Tibial artery (tissue), 4 donors: ENCODE data around the gene PCK1.

Experiments
- DNase-seq, 2 donors: peaks; one replicate each; pipeline ENCODE4 v3.0.0-alpha.2; 2019
- H3K27ac ChIP-seq, 2 donors: fragments of 200-600 bp; sonication (generic) in 1 of 2; 1 replicate in 1 of 2; 2 replicates in 1 of 2; pipeline ENCODE4 v1.5.1; 2018 to 2019; ENCODE audit warnings: mild to moderate bottlenecking in 1 of 2
- H3K27me3 ChIP-seq, 2 donors: fragments of 200-600 bp; sonication (generic) in 1 of 2; one replicate each; pipeline versions ENCODE4 v1.5.1 to v1.6.0; 2016 to 2019
- H3K36me3 ChIP-seq, 3 donors: fragments of 200-600 bp; sonication (generic) in 2 of 3; one replicate each; pipeline ENCODE4 v1.5.1; 2016 to 2019; ENCODE audit warnings: mild to moderate bottlenecking in 2 of 3
- H3K4me1 ChIP-seq, 4 donors: fragments of 200-600 bp; sonication (generic) in 2 of 4; 1 replicate in 3 of 4; 2 replicates in 1 of 4; pipeline ENCODE4 v1.5.1; 2016 to 2019
- H3K4me3 ChIP-seq, 2 donors: fragments of 200-600 bp; sonication (generic) in 1 of 2; 1 replicate in 1 of 2; 2 replicates in 1 of 2; pipeline ENCODE4 v1.5.1; 2018 to 2019; ENCODE audit warnings: mild to moderate bottlenecking in 2 of 2
- H3K9me3 ChIP-seq, 3 donors: fragments of 200-600 bp; sonication (generic) in 1 of 3; one replicate each; pipeline ENCODE4 v1.5.1; 2016 to 2019
- intact Hi-C: fragments of 100-400 bp; cut with DNase I; formaldehyde crosslinking; loops from one replicate; pipeline ENCODE4 v1.15.0; 2023; ENCODE audit warnings: low total_unique reads
- TF ChIP-seq, protein P1 (sequence below), 2 experiments: fragments of 200-600 bp in 1 of 2; fragments of 450-650 bp in 1 of 2; IDR thresholded peaks; one replicate each; pipeline ENCODE4 v1.5.1; 2017 to 2019; ENCODE audit warnings: antibody characterized with exemption in 2 of 2, mild to moderate bottlenecking in 1 of 2, moderate library complexity in 1 of 2

PCK1 gene

DNA sequence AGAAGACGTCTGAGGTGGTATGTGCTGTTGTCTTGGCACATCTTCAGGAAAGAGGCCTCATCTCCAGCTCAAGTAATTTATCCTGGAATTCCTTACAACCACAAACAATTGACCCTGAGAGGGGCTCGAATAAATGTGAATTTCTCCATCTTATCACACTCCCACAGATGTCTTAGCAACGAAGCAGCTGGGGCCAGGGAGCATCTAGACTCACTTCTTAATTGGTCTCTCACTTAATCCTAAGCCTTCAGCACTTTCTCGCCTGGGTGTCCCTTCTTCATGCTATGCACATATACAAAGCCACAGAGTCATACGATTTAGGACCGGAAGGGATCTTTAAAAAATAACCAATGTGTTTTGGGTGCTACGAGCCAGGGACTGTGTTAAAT, 27.1 kb downstream of the PCK1 start:
- TF ChIP-seq, protein P1, sequence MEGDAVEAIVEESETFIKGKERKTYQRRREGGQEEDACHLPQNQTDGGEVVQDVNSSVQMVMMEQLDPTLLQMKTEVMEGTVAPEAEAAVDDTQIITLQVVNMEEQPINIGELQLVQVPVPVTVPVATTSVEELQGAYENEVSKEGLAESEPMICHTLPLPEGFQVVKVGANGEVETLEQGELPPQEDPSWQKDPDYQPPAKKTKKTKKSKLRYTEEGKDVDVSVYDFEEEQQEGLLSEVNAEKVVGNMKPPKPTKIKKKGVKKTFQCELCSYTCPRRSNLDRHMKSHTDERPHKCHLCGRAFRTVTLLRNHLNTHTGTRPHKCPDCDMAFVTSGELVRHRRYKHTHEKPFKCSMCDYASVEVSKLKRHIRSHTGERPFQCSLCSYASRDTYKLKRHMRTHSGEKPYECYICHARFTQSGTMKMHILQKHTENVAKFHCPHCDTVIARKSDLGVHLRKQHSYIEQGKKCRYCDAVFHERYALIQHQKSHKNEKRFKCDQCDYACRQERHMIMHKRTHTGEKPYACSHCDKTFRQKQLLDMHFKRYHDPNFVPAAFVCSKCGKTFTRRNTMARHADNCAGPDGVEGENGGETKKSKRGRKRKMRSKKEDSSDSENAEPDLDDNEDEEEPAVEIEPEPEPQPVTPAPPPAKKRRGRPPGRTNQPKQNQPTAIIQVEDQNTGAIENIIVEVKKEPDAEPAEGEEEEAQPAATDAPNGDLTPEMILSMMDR (IDR thresholded peaks at IDR 0.05): no peak
- DNase-seq: no peak
- intact Hi-C loops: loop anchor here (10.0 kb wide), 1 partner anchor 557 kb away; no protein-coding TSS in a partner anchor
- no peak overlapping the region for H3K27ac ChIP-seq
- no peak overlapping the region for H3K4me3 ChIP-seq
- H3K4me1 ChIP-seq: peaks cover 0 to 40% (median 8%) of the 10 kb centered on the region in 4 donors
- peaks cover 0 to 10% (median 0%) of the 10 kb centered on the region in 3 donors for H3K9me3 ChIP-seq
- H3K36me3 ChIP-seq: no peaks in the 10 kb centered on the region
- H3K27me3 ChIP-seq: no peaks in the 10 kb centered on the region

DNA sequence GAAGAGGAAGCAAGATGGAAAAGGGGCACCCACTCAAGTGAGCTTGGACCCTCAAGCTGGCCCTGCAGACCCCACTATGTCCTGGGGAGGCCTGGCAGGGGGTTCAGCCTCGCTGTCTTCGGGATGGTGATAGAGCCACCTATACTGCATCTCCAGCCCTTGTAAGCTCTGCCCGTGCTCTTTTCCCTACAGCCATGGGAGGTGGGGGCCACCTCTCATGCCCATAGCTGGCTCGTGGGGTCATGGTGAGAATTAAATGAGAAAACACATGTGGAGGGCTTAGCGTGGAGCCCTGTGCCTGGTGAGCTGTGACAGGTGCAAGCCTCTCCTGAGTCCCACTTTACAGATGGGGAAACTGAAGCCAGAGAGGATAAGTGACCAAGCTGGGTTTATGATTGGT, 27.7 kb downstream of the PCK1 start:
- Histone ChIP-seq H3K9me3 (peaks cover 0 to 10% (median 0%) of the 10 kb centered on the region in 3 donors), H3K4me3 (no peak overlapping the region), H3K27me3 (no peaks in the 10 kb centered on the region), H3K27ac (no peak overlapping the region), H3K36me3 (no peaks in the 10 kb centered on the region), H3K4me1 (peaks cover 0 to 39% (median 3%) of the 10 kb centered on the region in 4 donors)
- DNase-seq: no peak
- intact Hi-C loops: loop anchor here (10.0 kb wide), 1 partner anchor 556 kb away; no protein-coding TSS in a partner anchor
- TF ChIP-seq, protein P1 (IDR thresholded peaks at IDR 0.05): no peak

DNA sequence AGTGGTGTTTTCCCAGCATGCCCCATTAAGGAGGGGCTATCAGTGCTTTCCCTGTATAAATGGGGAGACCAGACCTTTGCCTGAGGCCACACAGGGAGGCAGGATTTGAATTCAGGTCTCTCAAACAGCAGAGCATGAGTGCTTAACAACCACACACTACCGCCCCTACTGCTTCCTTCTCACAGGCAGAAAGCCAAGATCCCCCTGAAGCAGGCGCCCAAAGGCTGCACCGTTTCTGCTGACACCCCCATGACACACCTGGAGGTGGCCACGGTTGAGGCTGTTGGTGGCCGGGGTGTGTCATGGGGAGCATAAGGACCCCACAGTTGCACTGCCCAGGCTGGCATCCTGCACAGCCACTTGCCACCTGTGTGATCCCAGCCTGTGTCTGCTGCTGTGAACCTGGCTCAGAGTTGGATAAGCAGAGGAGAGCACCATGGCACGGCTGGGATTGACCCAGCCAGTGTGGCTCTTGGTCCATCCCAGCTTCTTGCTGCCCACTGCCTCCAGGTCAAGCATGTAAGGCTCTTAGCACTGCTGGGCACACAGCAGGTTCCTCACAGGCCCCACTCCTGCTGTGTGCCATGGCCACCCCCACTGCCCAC, 28.3 kb downstream of the PCK1 start:
- peaks cover 0 to 39% (median 3%) of the 10 kb centered on the region in 4 donors for H3K4me1 ChIP-seq
- H3K36me3 ChIP-seq: no peaks in the 10 kb centered on the region
- TF ChIP-seq, protein P1 (IDR thresholded peaks at IDR 0.05): no peak
- peaks cover 0 to 10% (median 0%) of the 10 kb centered on the region in 3 donors for H3K9me3 ChIP-seq
- no peak overlapping the region for H3K4me3 ChIP-seq
- no peak for DNase-seq
- intact Hi-C loops: loop anchor here (10.0 kb wide), 1 partner anchor 556 kb away; no protein-coding TSS in a partner anchor
- no peaks in the 10 kb centered on the region for H3K27me3 ChIP-seq
- no peak overlapping the region for H3K27ac ChIP-seq

DNA sequence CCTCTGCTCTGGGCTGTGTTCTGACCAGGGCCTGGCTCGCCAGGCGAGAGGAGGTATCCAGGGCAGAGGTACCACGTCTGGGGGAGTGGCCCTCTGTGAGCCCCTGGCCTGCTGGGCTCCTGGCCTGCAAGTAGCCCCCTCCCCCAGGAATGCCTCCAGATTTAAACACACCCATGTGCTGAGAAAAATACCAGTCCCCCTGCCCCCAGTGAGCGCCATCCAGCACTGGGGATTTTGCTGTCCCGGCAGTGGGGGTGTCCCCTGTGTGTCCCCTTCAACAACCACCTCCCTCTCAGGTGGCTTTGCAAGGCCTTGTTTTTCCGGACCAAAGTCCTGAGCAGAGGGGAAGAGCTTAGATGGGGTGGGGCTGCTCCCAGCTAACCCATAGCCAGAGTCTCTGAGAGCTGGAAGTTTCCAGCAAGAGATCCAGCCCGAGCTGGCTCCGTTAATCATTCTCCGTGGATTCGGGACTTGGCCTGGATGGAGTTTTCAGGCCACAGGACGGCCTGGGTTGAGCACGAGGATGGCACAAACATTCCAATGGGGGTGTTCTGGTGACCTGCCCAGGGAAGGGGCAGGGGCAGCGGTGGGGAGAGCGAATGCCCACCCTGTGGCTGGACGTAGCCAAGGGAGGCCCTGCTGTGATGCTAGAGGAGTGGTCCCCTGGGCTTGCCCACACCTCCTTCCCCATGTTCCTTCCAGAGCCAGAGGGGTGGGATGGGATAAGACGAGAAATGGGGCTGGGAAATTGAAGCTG, 29.0 kb downstream of the PCK1 start:
- Histone ChIP-seq H3K4me1 (peaks cover 0 to 35% (median 3%) of the 10 kb centered on the region in 4 donors), H3K36me3 (no peaks in the 10 kb centered on the region), H3K27me3 (no peaks in the 10 kb centered on the region), H3K9me3 (peaks cover 0 to 10% (median 0%) of the 10 kb centered on the region in 3 donors), H3K4me3 (no peak overlapping the region), H3K27ac (no peak overlapping the region)
- no peak for DNase-seq
- intact Hi-C loops: loop anchor here (5.0 to 10.0 kb wide), 2 partner anchors 213 to 555 kb away; no protein-coding TSS in a partner anchor
- TF ChIP-seq, protein P1 (IDR thresholded peaks at IDR 0.05): no peak

DNA sequence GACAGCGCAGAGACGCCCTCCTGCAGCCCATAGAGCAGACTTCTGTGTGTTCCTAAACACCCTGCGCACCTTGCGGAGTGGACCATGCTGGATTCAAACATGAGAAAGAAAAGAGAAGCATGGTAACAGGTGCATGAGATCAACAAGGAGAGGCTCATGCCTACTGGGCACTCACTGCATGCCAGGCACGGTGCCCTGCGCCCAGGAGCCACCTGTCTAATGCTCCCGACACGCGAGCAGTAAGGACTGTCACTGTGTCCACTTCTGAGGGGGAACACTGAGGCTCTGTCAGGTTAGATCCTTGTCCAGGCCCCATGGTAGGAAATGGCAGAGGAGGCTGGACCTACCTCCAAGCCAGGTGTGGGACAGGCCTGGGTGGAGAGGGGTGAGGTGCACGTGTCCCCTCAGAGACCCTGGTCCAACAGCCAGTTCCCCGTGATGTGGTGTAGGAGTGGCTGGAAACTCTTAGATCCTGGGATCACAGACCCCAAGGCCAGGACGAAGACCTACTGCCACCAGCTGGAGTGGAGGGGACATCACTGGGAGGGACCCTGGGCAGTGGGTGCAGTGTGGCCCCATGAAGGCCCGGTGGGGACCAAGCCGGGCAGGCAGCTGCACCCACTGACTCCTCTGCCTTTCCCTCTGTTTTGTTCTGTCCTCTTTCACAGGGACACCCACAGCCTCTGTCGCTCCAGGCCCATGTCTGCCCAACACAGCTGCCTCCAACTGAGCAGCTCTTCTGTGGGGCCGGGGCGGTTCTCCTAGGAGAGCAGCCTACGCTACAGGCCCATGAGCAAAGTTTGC, 29.8 kb downstream of the PCK1 start:
- H3K4me1 ChIP-seq: peaks cover 0 to 27% (median 3%) of the 10 kb centered on the region in 4 donors
- no peak for DNase-seq
- intact Hi-C loops: loop anchor here (5.0 kb wide), 1 partner anchor 213 kb away; no protein-coding TSS in a partner anchor
- H3K36me3 ChIP-seq: no peaks in the 10 kb centered on the region
- no peaks in the 10 kb centered on the region for H3K27me3 ChIP-seq
- no peak overlapping the region for H3K4me3 ChIP-seq
- TF ChIP-seq, protein P1 (IDR thresholded peaks at IDR 0.05): no peak
- H3K9me3 ChIP-seq: peaks cover 0 to 10% (median 0%) of the 10 kb centered on the region in 3 donors
- no peak overlapping the region for H3K27ac ChIP-seq
